ENCODE results near the gene RFX5. TPM values are rescaled to one million over a fixed set of nuclear protein-coding genes. Genes with fewer than 3 reads are reported as not detected.

Gene RFX5
- total and polyA plus RNA-seq, 2 donors (not counting 1 experiment from before 2014, with no cell fraction given) = 181 to 207 TPM

DNA sequence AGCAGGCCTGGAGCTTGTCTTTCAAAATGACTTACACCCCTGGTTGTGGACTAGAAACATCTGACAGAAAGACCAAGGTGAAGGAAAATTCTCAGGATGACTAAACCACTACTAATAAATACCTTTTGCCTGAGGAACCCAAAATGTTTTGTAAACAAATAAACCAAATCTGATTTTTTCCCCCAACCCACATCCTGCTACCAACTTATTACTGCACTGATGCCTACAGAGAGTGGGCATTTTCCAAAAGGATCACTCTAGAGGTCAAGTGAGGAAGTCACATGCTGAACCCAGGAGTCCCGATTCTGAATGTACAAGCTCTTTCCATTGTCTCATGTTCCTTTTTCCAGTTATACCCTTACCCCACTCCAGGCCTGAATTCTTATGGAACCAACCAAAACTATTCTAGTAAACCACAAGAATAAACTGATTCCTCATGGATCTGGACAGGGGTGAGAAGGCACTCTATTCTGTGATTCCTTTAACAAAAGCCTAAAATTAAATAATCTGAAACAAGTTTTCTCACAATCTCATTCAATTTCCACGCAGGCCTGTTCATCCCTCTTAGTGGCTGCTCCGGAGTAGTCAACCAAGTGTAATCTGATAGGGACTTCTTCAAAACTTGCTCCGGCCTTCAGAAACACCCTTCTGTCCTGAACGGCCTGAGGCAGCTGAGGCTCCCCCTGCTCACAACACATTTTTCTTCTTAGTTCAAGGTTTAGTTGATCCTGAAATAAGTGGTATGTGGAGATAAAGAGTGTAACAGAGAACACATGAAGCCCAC is 21.2 kb downstream of the RFX5 start:
- TF ChIP-seq EZH2 (IDR thresholded peaks at IDR 0.05; ENCODE audit: borderline replicate concordance, insufficient read depth, low read depth, low read length, poor library complexity, severe bottlenecking) (no peak), CTCF (IDR thresholded peaks at IDR 0.05) (no peak)
- Mint-ChIP-seq H3K9me3 (ENCODE audit: insufficient read depth) (no peaks in the 10 kb centered on the region), H3K4me3 (peak overlapping the region; percentile 93), H3K27me3 (no peaks in the 10 kb centered on the region), H3K27ac (peak overlapping the region; percentile 96), H3K4me1 (peaks cover 47% of the 10 kb centered on the region)
- Histone ChIP-seq H4K20me1 (ENCODE audit: control insufficient read depth, insufficient read depth, low read length, poor library complexity, severe bottlenecking) (peaks cover 13% of the 10 kb centered on the region), H3K4me1 (ENCODE audit: control insufficient read depth in 2 of 2, insufficient read depth in 2 of 2, low read length in 2 of 2) (peaks cover 21 to 26% of the 10 kb centered on the region in 2 donors), H2AFZ (ENCODE audit: insufficient read depth, low read depth, low read length, poor library complexity, severe bottlenecking) (peak overlapping the region; percentile 90), H3K9ac (ENCODE audit: low read length) (peak overlapping the region; percentile 90), H3K4me3 (ENCODE audit: control extremely low read depth in 1 of 5, extremely low read depth in 1 of 5, insufficient read depth in 1 of 5, low read depth in 2 of 5, low read length in 4 of 5) (peak overlapping the region in 4 of 5 experiments; percentile 72 to 99 (median 90)), H3K79me2 (ENCODE audit: control insufficient read depth, insufficient read depth, low read length) (peaks cover 90% of the 10 kb centered on the region), H3K27ac (ENCODE audit: low read length in 2 of 2) (peak overlapping the region; percentile 87 to 89), H3K36me3 (replicated peaks in 1 of 2; ENCODE audit: control extremely low read depth in 1 of 2, control insufficient read depth in 1 of 2, extremely low read depth in 1 of 2, insufficient read depth in 2 of 2, low read length in 1 of 2) (peaks cover 0 to 33% of the 10 kb centered on the region in 2 experiments), H3K27me3 (replicated peaks in 1 of 4; ENCODE audit: control extremely low read depth in 1 of 4, control insufficient read depth in 3 of 4, insufficient read depth in 4 of 4, low read length in 3 of 4) (no peaks in the 10 kb centered on the region), H3K4me2 (replicated peaks; ENCODE audit: low read depth, low read length, poor library complexity, severe bottlenecking) (peak overlapping the region; percentile 90), H3K9me3 (ENCODE audit: control extremely low read depth in 1 of 3, control insufficient read depth in 2 of 3, insufficient read depth in 1 of 3, low read length in 2 of 3) (no peaks in the 10 kb centered on the region)
- no peak for DNase-seq
- CTCF ChIA-PET = interaction anchor here (0.9 to 10.0 kb wide), 6 partner anchors 10 to 226 kb away, joined by 3 to 148 read pairs (median 5); no protein-coding TSS in a partner anchor
- POLR2A ChIA-PET = interaction anchor here (1.5 to 1.9 kb wide), 2 partner anchors 19 to 21 kb away, joined by 6 to 11 read pairs; partner anchors contain the start of gene RFX5
- no peak for ATAC-seq (ENCODE audit: low read depth)
- intact Hi-C loops (cut with micrococcal nuclease) = loop anchor here (5.0 kb wide), 2 partner anchors 129 to 131 kb away; partner anchors contain the start of genes PIP5K1A and POGZ
- WGBS (ENCODE audit: insufficient coverage) = 80% methylated on average over 2 of the region's 5 CpGs

Measured in B cell (primary cell).